Esophagus muscularis mucosa (tissue), 3 donors: ENCODE results near the gene KNOP1.

ENCODE experiments used
- POLR2AphosphoS5 ChIP-seq, 2 donors: sonication (generic); formaldehyde crosslinking; IDR thresholded peaks; one replicate each; pipeline ENCODE4 v1.6.1; 2017; ENCODE audit warnings: antibody characterized with exemption in 2 of 2
- TF ChIP-seq, protein P1 (sequence below), 3 experiments: fragments of 200-600 bp in 2 of 3; fragments of 450-650 bp in 1 of 3; sonication (generic) in 2 of 3; IDR thresholded peaks; one replicate each; pipeline ENCODE4 v1.5.1; 2017 to 2019; ENCODE audit warnings: antibody characterized with exemption in 3 of 3, mild to moderate bottlenecking in 2 of 3, moderate library complexity in 1 of 3

DNA sequence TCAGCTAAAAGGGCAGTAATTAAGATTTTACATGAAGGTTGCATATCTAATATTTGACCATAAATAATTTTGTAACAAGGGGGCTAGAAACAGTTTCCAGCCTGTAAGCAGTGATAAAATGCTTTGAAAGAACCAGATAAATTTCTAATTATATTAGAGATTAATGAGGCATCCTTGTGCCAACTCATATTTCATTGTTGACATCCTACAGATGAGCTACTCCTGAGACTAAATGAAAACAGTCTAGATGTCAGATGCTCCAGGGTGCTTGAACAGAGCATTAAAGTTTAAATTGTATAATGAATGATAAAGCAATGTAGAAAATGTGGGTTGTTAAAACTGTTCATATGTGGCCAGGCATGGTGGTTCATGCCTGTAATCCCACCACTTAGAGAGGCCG, 23.3 kb upstream of the KNOP1 start:
- TF ChIP-seq, protein P1, sequence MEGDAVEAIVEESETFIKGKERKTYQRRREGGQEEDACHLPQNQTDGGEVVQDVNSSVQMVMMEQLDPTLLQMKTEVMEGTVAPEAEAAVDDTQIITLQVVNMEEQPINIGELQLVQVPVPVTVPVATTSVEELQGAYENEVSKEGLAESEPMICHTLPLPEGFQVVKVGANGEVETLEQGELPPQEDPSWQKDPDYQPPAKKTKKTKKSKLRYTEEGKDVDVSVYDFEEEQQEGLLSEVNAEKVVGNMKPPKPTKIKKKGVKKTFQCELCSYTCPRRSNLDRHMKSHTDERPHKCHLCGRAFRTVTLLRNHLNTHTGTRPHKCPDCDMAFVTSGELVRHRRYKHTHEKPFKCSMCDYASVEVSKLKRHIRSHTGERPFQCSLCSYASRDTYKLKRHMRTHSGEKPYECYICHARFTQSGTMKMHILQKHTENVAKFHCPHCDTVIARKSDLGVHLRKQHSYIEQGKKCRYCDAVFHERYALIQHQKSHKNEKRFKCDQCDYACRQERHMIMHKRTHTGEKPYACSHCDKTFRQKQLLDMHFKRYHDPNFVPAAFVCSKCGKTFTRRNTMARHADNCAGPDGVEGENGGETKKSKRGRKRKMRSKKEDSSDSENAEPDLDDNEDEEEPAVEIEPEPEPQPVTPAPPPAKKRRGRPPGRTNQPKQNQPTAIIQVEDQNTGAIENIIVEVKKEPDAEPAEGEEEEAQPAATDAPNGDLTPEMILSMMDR (IDR thresholded peaks at IDR 0.05) = no peak
- TF ChIP-seq POLR2AphosphoS5 (IDR thresholded peaks at IDR 0.05) = no peak
